ENCODE data around the gene DDR1.

DDR1 gene

DNA sequence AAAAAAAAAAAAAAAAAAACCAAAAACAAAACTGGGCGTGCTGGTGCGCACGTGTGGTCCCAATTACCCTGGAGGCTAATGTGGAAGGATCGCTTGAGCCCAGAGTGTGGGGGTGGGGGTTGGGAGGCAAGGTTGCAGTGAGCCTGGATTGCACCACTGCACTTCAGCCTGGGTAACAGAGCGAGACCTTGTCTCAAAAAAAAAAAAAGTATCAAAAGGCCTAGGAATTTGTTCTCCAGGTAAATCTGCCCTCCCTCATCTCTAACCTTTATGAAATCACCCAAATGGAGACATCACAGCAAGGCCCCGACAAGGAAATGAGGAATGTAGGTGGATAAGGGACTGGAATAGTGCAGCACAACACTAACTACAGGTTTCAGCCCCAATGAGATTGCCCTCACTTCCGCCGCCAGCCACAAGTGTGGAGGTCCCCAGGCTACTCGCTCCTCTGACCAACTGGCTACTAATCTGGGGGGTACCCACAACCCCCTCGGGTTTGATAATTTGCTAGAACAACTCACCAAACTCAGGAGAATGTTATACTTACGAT lies 36.8 kb upstream of the DDR1 start:
- 0 out of 2 replicates have a peak, but pooled peaks have one; percentile 8 for TF ChIP-seq CEBPB (IDR thresholded peaks at IDR 0.05)
- no peak for TF ChIP-seq YY1 (IDR thresholded peaks at IDR 0.05; ENCODE audit: low read depth)
- no peak for TF ChIP-seq EP300 (IDR thresholded peaks at IDR 0.05; ENCODE audit: borderline replicate concordance)
- TF ChIP-seq, protein P1, sequence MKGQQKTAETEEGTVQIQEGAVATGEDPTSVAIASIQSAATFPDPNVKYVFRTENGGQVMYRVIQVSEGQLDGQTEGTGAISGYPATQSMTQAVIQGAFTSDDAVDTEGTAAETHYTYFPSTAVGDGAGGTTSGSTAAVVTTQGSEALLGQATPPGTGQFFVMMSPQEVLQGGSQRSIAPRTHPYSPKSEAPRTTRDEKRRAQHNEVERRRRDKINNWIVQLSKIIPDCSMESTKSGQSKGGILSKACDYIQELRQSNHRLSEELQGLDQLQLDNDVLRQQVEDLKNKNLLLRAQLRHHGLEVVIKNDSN (IDR thresholded peaks at IDR 0.05) = no peak
- TF ChIP-seq TEAD4 (IDR thresholded peaks at IDR 0.05) = no peak
- no peak for TF ChIP-seq TAF1 (IDR thresholded peaks at IDR 0.05; ENCODE audit: low read depth)
- TF ChIP-seq ZBTB7A (IDR thresholded peaks at IDR 0.05; ENCODE audit: low read depth) = no peak
- TF ChIP-seq, protein P2, sequence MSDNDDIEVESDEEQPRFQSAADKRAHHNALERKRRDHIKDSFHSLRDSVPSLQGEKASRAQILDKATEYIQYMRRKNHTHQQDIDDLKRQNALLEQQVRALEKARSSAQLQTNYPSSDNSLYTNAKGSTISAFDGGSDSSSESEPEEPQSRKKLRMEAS (IDR thresholded peaks at IDR 0.05) = no peak

DNA sequence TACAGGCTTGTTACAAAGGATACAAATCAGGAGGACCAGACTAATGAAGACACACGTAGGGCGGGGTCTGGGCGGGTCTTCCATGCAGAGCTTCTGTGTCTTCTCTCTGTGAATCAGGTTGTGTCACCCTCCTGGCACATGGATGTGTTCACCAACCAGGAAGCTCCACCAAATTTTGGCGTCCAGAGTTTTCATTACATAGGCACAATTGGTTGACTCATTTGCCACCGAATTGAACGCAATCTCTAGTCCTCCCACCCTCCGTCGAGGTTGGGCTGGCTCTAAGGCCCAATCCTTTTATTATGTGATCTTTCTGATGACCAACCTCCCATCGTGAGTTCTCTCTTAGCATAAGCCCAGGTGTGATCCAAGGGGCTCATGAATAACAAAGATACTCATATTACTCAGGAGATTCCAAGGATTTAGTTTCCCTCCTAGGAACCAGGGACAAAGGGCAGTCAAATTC lies 36.3 kb upstream of the DDR1 start:
- TF ChIP-seq FOXM1 (IDR thresholded peaks at IDR 0.05; ENCODE audit: borderline replicate concordance, low read depth) (no peak), TAF1 (IDR thresholded peaks at IDR 0.05; ENCODE audit: low read depth) (no peak), TEAD4 (IDR thresholded peaks at IDR 0.05) (no peak), NFIC (IDR thresholded peaks at IDR 0.05) (no peak), CREB1 (IDR thresholded peaks at IDR 0.05; ENCODE audit: low read depth) (no peak), ZBTB7A (IDR thresholded peaks at IDR 0.05; ENCODE audit: low read depth) (no peak), CEBPB (IDR thresholded peaks at IDR 0.05) (no peak), YY1 (IDR thresholded peaks at IDR 0.05; ENCODE audit: low read depth) (no peak), EP300 (IDR thresholded peaks at IDR 0.05; ENCODE audit: borderline replicate concordance) (no peak), TCF12 (IDR thresholded peaks at IDR 0.05; ENCODE audit: low read depth) (no peak), EGR1 (IDR thresholded peaks at IDR 0.05) (no peak), RAD21 (IDR thresholded peaks at IDR 0.05; ENCODE audit: low read depth) (no peak)
- TF ChIP-seq, protein P1 (IDR thresholded peaks at IDR 0.05) = no peak

DNA sequence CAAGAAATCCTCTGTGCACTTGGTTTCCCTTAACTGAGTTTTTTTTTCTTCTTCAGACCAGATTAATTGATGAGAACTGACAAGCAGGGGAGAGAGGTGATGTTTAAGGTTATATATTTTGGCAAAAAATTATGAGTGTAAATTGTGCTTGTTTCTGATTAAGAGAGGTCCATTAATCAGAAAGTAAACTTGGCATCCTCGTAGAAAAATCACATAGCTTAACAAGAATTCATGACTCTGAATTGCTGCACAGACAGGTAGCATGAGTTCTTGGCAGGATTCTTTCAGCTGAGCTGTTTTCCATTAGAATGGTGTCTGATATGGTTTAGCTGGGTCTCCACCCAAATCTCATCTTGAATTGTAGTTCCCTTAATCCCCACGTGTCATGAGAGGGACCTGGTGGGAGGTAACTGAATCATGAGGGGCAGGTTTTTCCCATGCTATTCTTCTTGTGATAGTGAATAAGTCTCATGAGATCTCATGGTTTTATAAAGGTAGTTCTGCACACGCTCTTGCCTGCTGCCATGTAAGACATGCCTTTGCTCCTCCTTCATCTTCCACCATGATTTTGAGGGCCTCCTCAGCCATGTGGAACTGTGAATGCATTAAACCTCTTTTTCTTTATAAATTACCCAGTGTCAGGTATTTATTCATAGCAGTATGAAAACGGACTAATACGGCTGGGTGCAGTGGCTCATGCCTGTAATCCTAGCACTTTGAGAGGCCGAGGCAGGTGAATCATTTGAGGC lies 34.2 kb upstream of the DDR1 start:
- TF ChIP-seq EP300 (IDR thresholded peaks at IDR 0.05; ENCODE audit: borderline replicate concordance) (no peak), TAF1 (IDR thresholded peaks at IDR 0.05; ENCODE audit: low read depth) (no peak), TEAD4 (IDR thresholded peaks at IDR 0.05) (no peak), NFIC (IDR thresholded peaks at IDR 0.05) (no peak), EGR1 (IDR thresholded peaks at IDR 0.05) (no peak), FOXM1 (IDR thresholded peaks at IDR 0.05; ENCODE audit: borderline replicate concordance, low read depth) (no peak), CREB1 (IDR thresholded peaks at IDR 0.05; ENCODE audit: low read depth) (no peak), YY1 (IDR thresholded peaks at IDR 0.05; ENCODE audit: low read depth) (no peak), TCF12 (IDR thresholded peaks at IDR 0.05; ENCODE audit: low read depth) (no peak), RAD21 (IDR thresholded peaks at IDR 0.05; ENCODE audit: low read depth) (no peak), ZBTB7A (IDR thresholded peaks at IDR 0.05; ENCODE audit: low read depth) (no peak), CEBPB (IDR thresholded peaks at IDR 0.05) (no peak)
- TF ChIP-seq, protein P2 (IDR thresholded peaks at IDR 0.05) = no peak
- TF ChIP-seq, protein P1 (IDR thresholded peaks at IDR 0.05) = no peak
- TF ChIP-seq, protein P3, sequence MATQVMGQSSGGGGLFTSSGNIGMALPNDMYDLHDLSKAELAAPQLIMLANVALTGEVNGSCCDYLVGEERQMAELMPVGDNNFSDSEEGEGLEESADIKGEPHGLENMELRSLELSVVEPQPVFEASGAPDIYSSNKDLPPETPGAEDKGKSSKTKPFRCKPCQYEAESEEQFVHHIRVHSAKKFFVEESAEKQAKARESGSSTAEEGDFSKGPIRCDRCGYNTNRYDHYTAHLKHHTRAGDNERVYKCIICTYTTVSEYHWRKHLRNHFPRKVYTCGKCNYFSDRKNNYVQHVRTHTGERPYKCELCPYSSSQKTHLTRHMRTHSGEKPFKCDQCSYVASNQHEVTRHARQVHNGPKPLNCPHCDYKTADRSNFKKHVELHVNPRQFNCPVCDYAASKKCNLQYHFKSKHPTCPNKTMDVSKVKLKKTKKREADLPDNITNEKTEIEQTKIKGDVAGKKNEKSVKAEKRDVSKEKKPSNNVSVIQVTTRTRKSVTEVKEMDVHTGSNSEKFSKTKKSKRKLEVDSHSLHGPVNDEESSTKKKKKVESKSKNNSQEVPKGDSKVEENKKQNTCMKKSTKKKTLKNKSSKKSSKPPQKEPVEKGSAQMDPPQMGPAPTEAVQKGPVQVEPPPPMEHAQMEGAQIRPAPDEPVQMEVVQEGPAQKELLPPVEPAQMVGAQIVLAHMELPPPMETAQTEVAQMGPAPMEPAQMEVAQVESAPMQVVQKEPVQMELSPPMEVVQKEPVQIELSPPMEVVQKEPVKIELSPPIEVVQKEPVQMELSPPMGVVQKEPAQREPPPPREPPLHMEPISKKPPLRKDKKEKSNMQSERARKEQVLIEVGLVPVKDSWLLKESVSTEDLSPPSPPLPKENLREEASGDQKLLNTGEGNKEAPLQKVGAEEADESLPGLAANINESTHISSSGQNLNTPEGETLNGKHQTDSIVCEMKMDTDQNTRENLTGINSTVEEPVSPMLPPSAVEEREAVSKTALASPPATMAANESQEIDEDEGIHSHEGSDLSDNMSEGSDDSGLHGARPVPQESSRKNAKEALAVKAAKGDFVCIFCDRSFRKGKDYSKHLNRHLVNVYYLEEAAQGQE (IDR thresholded peaks at IDR 0.05; ENCODE audit: low read depth) = no peak

DNA sequence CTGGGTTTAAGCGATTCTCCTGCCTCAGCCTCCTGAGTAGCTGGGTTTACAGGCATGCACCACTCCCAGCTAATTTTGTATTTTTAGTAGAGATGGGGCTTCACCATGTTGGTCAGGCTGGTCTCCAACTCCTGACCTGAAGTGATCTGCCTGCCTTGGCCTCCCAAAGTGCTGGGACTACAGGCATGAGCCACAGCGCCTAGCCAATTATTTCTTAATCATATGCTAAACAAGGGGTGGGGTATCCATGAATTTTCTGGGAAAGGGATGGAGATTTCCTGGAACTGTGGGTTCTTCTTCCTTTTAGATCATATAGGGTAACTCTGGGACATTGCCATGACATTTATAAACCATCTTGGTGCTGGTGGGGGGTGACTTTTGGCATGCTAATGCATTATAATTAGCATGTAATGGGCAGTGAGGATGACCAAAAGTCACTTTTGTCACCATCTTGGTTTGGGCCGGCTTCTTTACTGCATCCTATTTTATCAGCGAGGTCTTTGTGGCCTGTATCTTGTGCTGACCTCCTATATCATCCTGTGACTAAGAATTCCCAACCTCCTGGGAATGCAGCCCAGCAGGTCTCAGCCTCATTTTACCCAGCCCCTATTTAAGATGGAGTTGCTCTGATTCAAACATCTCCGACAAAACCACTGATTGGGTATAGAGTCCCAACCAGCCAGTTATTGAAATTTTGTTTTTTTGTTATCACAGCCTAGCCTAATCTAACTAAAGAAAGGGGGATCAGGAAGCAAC lies 29.9 kb upstream of the DDR1 start:
- TF ChIP-seq EP300 (IDR thresholded peaks at IDR 0.05; ENCODE audit: borderline replicate concordance) (no peak), TEAD4 (IDR thresholded peaks at IDR 0.05) (no peak), CREB1 (IDR thresholded peaks at IDR 0.05; ENCODE audit: low read depth) (no peak), CEBPB (IDR thresholded peaks at IDR 0.05) (no peak), TAF1 (IDR thresholded peaks at IDR 0.05; ENCODE audit: low read depth) (no peak), FOXM1 (IDR thresholded peaks at IDR 0.05; ENCODE audit: borderline replicate concordance, low read depth) (no peak), YY1 (IDR thresholded peaks at IDR 0.05; ENCODE audit: low read depth) (no peak), NFIC (IDR thresholded peaks at IDR 0.05) (no peak), ZBTB7A (IDR thresholded peaks at IDR 0.05; ENCODE audit: low read depth) (no peak), RAD21 (IDR thresholded peaks at IDR 0.05; ENCODE audit: low read depth) (no peak), EGR1 (IDR thresholded peaks at IDR 0.05) (no peak), TCF12 (IDR thresholded peaks at IDR 0.05; ENCODE audit: low read depth) (no peak)
- TF ChIP-seq, protein P1 (IDR thresholded peaks at IDR 0.05) = no peak
- TF ChIP-seq, protein P2 (IDR thresholded peaks at IDR 0.05) = no peak
- TF ChIP-seq, protein P3 (IDR thresholded peaks at IDR 0.05; ENCODE audit: low read depth) = no peak
